GM23248 (cell line): ENCODE measurements around the gene KCND1. TPM values are rescaled to one million over a fixed set of nuclear protein-coding genes. Genes with fewer than 3 reads are reported as not detected.

ENCODE experiments used
- DNase-seq: peaks from one replicate; pipeline ENCODE4 v3.0.0-alpha.2; 2015
- H2AFZ ChIP-seq: fragments of 200-600 bp; sonication (generic); 2 replicates; pipeline ENCODE4 v1.6.1; 2016; ENCODE audit warnings: antibody characterized with exemption
- H3F3A ChIP-seq: fragments of 200-600 bp; sonication (generic); 2 replicates; pipeline ENCODE4 v1.6.1; 2016; ENCODE audit warnings: mild to moderate bottlenecking, antibody characterized with exemption, mixed run types; ENCODE audit not compliant: insufficient read depth
- H3K27ac ChIP-seq: fragments of 200-600 bp; sonication (generic); 2 replicates; pipeline ENCODE4 v1.5.1; 2016; ENCODE audit warnings: mild to moderate bottlenecking
- H3K27me3 ChIP-seq: fragments of 200-600 bp; sonication (generic); replicated peaks from 2 replicates; pipeline ENCODE4 v1.6.1; 2016; ENCODE audit warnings: mild to moderate bottlenecking; ENCODE audit not compliant: insufficient read depth
- H3K36me3 ChIP-seq: fragments of 200-600 bp; sonication (generic); 2 replicates; pipeline ENCODE4 v1.6.1; 2016; ENCODE audit warnings: low read depth, mild to moderate bottlenecking
- H3K4me1 ChIP-seq: fragments of 200-600 bp; sonication (generic); 2 replicates; pipeline ENCODE4 v1.6.1; 2016; ENCODE audit warnings: mild to moderate bottlenecking; ENCODE audit not compliant: insufficient read depth
- H3K4me2 ChIP-seq: fragments of 200-600 bp; sonication (generic); one replicate; pipeline ENCODE4 v1.6.1; 2016; ENCODE audit warnings: mild to moderate bottlenecking; ENCODE audit not compliant: unreplicated experiment
- H3K4me3 ChIP-seq: fragments of 200-600 bp; sonication (generic); 2 replicates; pipeline ENCODE4 v1.5.1; 2016; ENCODE audit warnings: mild to moderate bottlenecking
- H3K79me2 ChIP-seq: fragments of 200-600 bp; sonication (generic); 2 replicates; pipeline ENCODE4 v1.6.1; 2016; ENCODE audit warnings: mild to moderate bottlenecking; ENCODE audit not compliant: insufficient read depth
- H3K9ac ChIP-seq: fragments of 200-600 bp; sonication (generic); 2 replicates; pipeline ENCODE4 v1.6.1; 2016; ENCODE audit warnings: mild to moderate bottlenecking
- H3K9me2 ChIP-seq: fragments of 200-600 bp; sonication (generic); 2 replicates; pipeline ENCODE4 v1.6.1; 2016; ENCODE audit warnings: mixed run types, mild to moderate bottlenecking, moderate library complexity; ENCODE audit not compliant: insufficient read depth
- H3K9me3 ChIP-seq: fragments of 200-600 bp; sonication (generic); one replicate; pipeline ENCODE4 v1.6.1; 2017; ENCODE audit warnings: low read depth
- H4K20me1 ChIP-seq: fragments of 200-600 bp; sonication (generic); 2 replicates; pipeline ENCODE4 v1.6.0; 2016; ENCODE audit not compliant: insufficient read depth
- EZH2 ChIP-seq: fragments of 200-600 bp; sonication (generic); IDR thresholded peaks from 2 replicates; pipeline ENCODE4 v1.6.1; 2018; ENCODE audit warnings: antibody characterized with exemption, mild to moderate bottlenecking; ENCODE audit not compliant: insufficient read depth, poor library complexity, severe bottlenecking
- EZH2phosphoT487 ChIP-seq: fragments of 200-600 bp; sonication (generic); IDR thresholded peaks from 2 replicates; pipeline ENCODE4 v1.6.1; 2018; ENCODE audit warnings: antibody characterized with exemption, moderate library complexity, mild to moderate bottlenecking, low read depth; ENCODE audit not compliant: insufficient read depth
- WGBS, 2 experiments: methylation state at CpG; one replicate each; pipeline ENCODE4 v1.1.6; 2015 to 2017; ENCODE audit warnings: low lambda C conversion rate in 2 of 2, low coverage in 1 of 2; ENCODE audit errors: missing lambda C conversion rate in 2 of 2; 5-methylcytosine and 5-hydroxymethylcytosine counted together
- in situ Hi-C: fragments of 300-500 bp; cut with MboI; formaldehyde crosslinking; loops from 2 replicates; pipeline ENCODE4 v1.15.0; 2020
- polyA plus RNA-seq: library from polyadenylated mRNA; unstranded; fragments of >200 nt; fragmentation: Nextera tagmentation; extraction: Ambion mirVana; gene quantifications from 2 replicates; pipeline ENCODE4 v1.2.1, GENCODE V29; 2016
- total RNA-seq: library from RNA; depleted of rRNA; stranded (reverse); fragments of >200 nt; shearing (Covaris generic); gene quantifications from 2 replicates; pipeline ENCODE4 v1.2.3, GENCODE V29; 2014

Gene KCND1
- total and polyA plus RNA-seq, 2 experiments from 2014 or later, result 0.65 to 0.69 TPM

DNA sequence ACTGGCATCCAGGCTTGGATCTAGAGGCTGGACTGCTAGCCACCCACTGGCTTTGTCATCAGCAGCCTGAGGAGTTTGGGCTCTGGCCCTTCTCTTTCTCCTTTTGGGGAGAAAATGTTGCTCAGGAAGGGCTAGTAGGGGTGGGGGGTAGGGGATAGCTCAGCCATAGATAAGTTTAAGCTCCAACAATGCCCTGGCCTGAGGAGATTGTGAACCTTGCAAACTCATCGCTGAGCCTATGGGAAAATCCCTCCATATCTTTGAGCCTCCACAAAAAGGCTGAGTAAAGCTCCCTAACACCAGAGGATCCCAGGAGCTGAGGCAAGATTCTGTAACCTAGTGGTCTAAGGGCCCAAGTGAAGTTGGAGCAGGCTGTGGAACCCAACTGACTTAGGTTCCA is 23.1 kb downstream of the KCND1 start:
- WGBS, 2 experiments, result 100% methylated on average over 1 of the region's 1 CpG
- no peak overlapping the region for H3K4me2 ChIP-seq
- no peak for DNase-seq
- no peaks in the 10 kb centered on the region for H3K9me3 ChIP-seq
- no peak overlapping the region for H3K27ac ChIP-seq
- no peaks in the 10 kb centered on the region for H3K4me1 ChIP-seq
- H3K4me3 ChIP-seq, result no peak overlapping the region
- H3F3A ChIP-seq, result no peaks in the 10 kb centered on the region
- in situ Hi-C loops, result loop anchor here (25.0 kb wide), 1 partner anchor 89 kb away; the partner anchor contains the start of gene TFE3
- no peaks in the 10 kb centered on the region for H3K27me3 ChIP-seq
- peaks cover 96% of the 10 kb centered on the region for H3K79me2 ChIP-seq
- H3K9me2 ChIP-seq, result no peaks in the 10 kb centered on the region
- H3K9ac ChIP-seq, result no peak overlapping the region
- no peak overlapping the region for H2AFZ ChIP-seq
- H3K36me3 ChIP-seq, result no peaks in the 10 kb centered on the region
- no peak for TF ChIP-seq EZH2phosphoT487
- no peak for TF ChIP-seq EZH2
- H4K20me1 ChIP-seq, result no peaks in the 10 kb centered on the region

GRCh38 chrX:48945517-48946348 is 25.9 kb downstream of the KCND1 start:
- in situ Hi-C loops, result loop anchor here (25.0 kb wide), 1 partner anchor 92 kb away; the partner anchor contains the start of gene TFE3
- Histone ChIP-seq H3K9ac (no peak overlapping the region), H3K4me3 (no peak overlapping the region), H3K9me3 (no peaks in the 10 kb centered on the region), H4K20me1 (no peaks in the 10 kb centered on the region), H3K27ac (no peak overlapping the region), H3K79me2 (peaks cover 91% of the 10 kb centered on the region), H3K9me2 (no peaks in the 10 kb centered on the region), H2AFZ (no peak overlapping the region), H3K36me3 (no peaks in the 10 kb centered on the region), H3K4me1 (no peaks in the 10 kb centered on the region), H3F3A (no peaks in the 10 kb centered on the region), H3K27me3 (no peaks in the 10 kb centered on the region), H3K4me2 (no peak overlapping the region)
- WGBS, 2 experiments, result 48 to 63% methylated on average over 6 to 8 of the region's 8 CpGs
- TF ChIP-seq EZH2, result no peak
- no peak for TF ChIP-seq EZH2phosphoT487
- peak; percentile 68 for DNase-seq

GRCh38 chrX:48942895-48943294 is 28.7 kb downstream of the KCND1 start:
- WGBS, 2 experiments, result 75 to 100% methylated on average over 1 to 2 of the region's 2 CpGs
- Histone ChIP-seq H3K36me3 (no peaks in the 10 kb centered on the region), H3K79me2 (peaks cover 93% of the 10 kb centered on the region)

GRCh38 chrX:48940404-48940955 is 31.2 kb downstream of the KCND1 start:
- Histone ChIP-seq H3K4me1 (no peaks in the 10 kb centered on the region), H3K36me3 (no peaks in the 10 kb centered on the region), H3K27me3 (no peaks in the 10 kb centered on the region), H3K4me3 (no peak overlapping the region), H3K9me3 (no peaks in the 10 kb centered on the region), H3K79me2 (peaks cover 83% of the 10 kb centered on the region), H3K9ac (no peak overlapping the region), H2AFZ (no peak overlapping the region), H3F3A (no peaks in the 10 kb centered on the region), H3K27ac (no peak overlapping the region), H3K9me2 (no peaks in the 10 kb centered on the region), H3K4me2 (no peak overlapping the region), H4K20me1 (no peaks in the 10 kb centered on the region)
- in situ Hi-C loops, result loop anchor here (25.0 kb wide), 1 partner anchor 97 kb away; the partner anchor contains the start of gene TFE3
- no peak for DNase-seq
- 29 to 62% methylated on average over 1 to 2 of the region's 2 CpGs for WGBS, 2 experiments
- TF ChIP-seq EZH2 (no peak), EZH2phosphoT487 (no peak)

More at GRCh38 chrX:48942895-48943294, 28.7 kb downstream of the KCND1 start:
- in situ Hi-C loops, result loop anchor here (25.0 kb wide), 1 partner anchor 94 kb away; the partner anchor contains the start of gene TFE3
- no peaks in the 10 kb centered on the region for H3K27me3 ChIP-seq
- no peaks in the 10 kb centered on the region for H4K20me1 ChIP-seq
- H3K4me3 ChIP-seq, result no peak overlapping the region
- H3K9me2 ChIP-seq, result no peaks in the 10 kb centered on the region
- DNase-seq, result no peak
- H3F3A ChIP-seq, result no peaks in the 10 kb centered on the region
- H3K4me2 ChIP-seq, result no peak overlapping the region
- H3K9ac ChIP-seq, result no peak overlapping the region
- H3K27ac ChIP-seq, result 0 out of 2 replicates have a peak overlapping the region, but pooled peaks have one; percentile 18
- no peaks in the 10 kb centered on the region for H3K4me1 ChIP-seq
- H2AFZ ChIP-seq, result no peak overlapping the region
- TF ChIP-seq EZH2phosphoT487 (no peak), EZH2 (no peak)
- H3K9me3 ChIP-seq, result no peaks in the 10 kb centered on the region
